WTC11 (cell line): Measurements from ENCODE around the gene PLA2G4F.

Experiments used
- CREB1 ChIP-seq: sonication (generic); formaldehyde crosslinking; IDR thresholded peaks from 2 replicates; pipeline ENCODE4 v1.8.0; 2023; ENCODE audit warnings: mild to moderate bottlenecking, missing genetic modification reagents
- CREM ChIP-seq: sonication (generic); formaldehyde crosslinking; IDR thresholded peaks from 2 replicates; pipeline ENCODE4 v1.8.1; 2022; ENCODE audit warnings: mild to moderate bottlenecking, missing genetic modification reagents, moderate library complexity
- FOXJ3 ChIP-seq: sonication (generic); formaldehyde crosslinking; IDR thresholded peaks from 2 replicates; pipeline ENCODE4 v1.9.0; 2021; ENCODE audit warnings: missing genetic modification reagents, mild to moderate bottlenecking, borderline replicate concordance
- NR1H2 ChIP-seq: sonication (generic); formaldehyde crosslinking; IDR thresholded peaks from 2 replicates; pipeline ENCODE4 v1.9.0; 2021; ENCODE audit warnings: mild to moderate bottlenecking, moderate library complexity, missing genetic modification reagents
- SMAD3 ChIP-seq: sonication (generic); formaldehyde crosslinking; IDR thresholded peaks from 2 replicates; pipeline ENCODE4 v1.8.0; 2022; ENCODE audit warnings: missing genetic modification reagents, mild to moderate bottlenecking, borderline replicate concordance
- SP1 ChIP-seq: sonication (generic); formaldehyde crosslinking; conservative IDR thresholded peaks from 2 replicates; pipeline ENCODE4 v1.8.1; 2022; ENCODE audit warnings: missing genetic modification reagents
- TF ChIP-seq, protein P1 (sequence below): fragments of 200-600 bp; IDR thresholded peaks from 2 replicates; pipeline ENCODE4 v1.8.0; 2022; ENCODE audit warnings: antibody characterized with exemption
- TF ChIP-seq, protein P2 (sequence below): sonication (generic); formaldehyde crosslinking; conservative IDR thresholded peaks from 2 replicates; pipeline ENCODE4 v1.8.1; 2022; ENCODE audit warnings: mild to moderate bottlenecking, missing genetic modification reagents
- TF ChIP-seq, protein P3 (sequence below): sonication (generic); formaldehyde crosslinking; IDR thresholded peaks from 2 replicates; pipeline ENCODE4 v1.8.0; 2022; ENCODE audit warnings: mild to moderate bottlenecking, missing genetic modification reagents
- TF ChIP-seq, protein P4 (sequence below): sonication (generic); formaldehyde crosslinking; IDR thresholded peaks from 2 replicates; pipeline ENCODE4 v1.8.1; 2023; ENCODE audit warnings: mild to moderate bottlenecking, missing genetic modification reagents, moderate library complexity
- TF ChIP-seq, protein P5 (sequence below): sonication (generic); formaldehyde crosslinking; IDR thresholded peaks from 2 replicates; pipeline ENCODE4 v1.8.0; 2022; ENCODE audit warnings: missing genetic modification reagents

DNA sequence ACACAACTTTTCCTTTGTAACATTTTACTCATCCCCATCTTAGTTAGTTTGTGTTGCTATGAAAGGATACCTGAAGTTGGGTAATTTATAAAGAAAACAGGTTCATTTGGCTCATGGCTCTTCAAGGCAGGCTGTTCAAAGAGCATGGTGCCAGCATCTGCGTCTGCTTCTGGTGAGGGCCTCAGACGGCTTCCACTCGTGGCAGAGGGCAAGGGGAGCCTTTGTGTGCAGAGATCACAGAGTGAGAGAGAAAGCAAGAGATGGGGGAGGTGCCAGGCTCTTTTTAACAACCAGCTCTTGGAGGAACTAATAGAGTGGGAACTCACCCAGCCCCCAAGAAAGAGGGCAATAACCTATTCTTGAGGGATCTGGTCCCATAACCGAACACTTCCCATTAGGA, 23.1 kb downstream of the PLA2G4F start:
- TF ChIP-seq CREB1 (CRISPR knock-in tag) = no peak
- no peak for TF ChIP-seq SMAD3 (CRISPR knock-in tag)
- TF ChIP-seq SP1 (CRISPR knock-in tag) = no peak
- TF ChIP-seq, protein P1, sequence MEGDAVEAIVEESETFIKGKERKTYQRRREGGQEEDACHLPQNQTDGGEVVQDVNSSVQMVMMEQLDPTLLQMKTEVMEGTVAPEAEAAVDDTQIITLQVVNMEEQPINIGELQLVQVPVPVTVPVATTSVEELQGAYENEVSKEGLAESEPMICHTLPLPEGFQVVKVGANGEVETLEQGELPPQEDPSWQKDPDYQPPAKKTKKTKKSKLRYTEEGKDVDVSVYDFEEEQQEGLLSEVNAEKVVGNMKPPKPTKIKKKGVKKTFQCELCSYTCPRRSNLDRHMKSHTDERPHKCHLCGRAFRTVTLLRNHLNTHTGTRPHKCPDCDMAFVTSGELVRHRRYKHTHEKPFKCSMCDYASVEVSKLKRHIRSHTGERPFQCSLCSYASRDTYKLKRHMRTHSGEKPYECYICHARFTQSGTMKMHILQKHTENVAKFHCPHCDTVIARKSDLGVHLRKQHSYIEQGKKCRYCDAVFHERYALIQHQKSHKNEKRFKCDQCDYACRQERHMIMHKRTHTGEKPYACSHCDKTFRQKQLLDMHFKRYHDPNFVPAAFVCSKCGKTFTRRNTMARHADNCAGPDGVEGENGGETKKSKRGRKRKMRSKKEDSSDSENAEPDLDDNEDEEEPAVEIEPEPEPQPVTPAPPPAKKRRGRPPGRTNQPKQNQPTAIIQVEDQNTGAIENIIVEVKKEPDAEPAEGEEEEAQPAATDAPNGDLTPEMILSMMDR = no peak
- TF ChIP-seq, protein P2, sequence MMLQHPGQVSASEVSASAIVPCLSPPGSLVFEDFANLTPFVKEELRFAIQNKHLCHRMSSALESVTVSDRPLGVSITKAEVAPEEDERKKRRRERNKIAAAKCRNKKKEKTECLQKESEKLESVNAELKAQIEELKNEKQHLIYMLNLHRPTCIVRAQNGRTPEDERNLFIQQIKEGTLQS (CRISPR knock-in tag) = no peak
- TF ChIP-seq CREM (CRISPR knock-in tag) = no peak
- TF ChIP-seq, protein P3, sequence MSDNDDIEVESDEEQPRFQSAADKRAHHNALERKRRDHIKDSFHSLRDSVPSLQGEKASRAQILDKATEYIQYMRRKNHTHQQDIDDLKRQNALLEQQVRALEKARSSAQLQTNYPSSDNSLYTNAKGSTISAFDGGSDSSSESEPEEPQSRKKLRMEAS (CRISPR knock-in tag) = no peak
- TF ChIP-seq, protein P4, sequence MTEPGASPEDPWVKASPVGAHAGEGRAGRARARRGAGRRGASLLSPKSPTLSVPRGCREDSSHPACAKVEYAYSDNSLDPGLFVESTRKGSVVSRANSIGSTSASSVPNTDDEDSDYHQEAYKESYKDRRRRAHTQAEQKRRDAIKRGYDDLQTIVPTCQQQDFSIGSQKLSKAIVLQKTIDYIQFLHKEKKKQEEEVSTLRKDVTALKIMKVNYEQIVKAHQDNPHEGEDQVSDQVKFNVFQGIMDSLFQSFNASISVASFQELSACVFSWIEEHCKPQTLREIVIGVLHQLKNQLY (CRISPR knock-in tag) = no peak
- no peak for TF ChIP-seq NR1H2 (CRISPR knock-in tag)
- TF ChIP-seq, protein P5, sequence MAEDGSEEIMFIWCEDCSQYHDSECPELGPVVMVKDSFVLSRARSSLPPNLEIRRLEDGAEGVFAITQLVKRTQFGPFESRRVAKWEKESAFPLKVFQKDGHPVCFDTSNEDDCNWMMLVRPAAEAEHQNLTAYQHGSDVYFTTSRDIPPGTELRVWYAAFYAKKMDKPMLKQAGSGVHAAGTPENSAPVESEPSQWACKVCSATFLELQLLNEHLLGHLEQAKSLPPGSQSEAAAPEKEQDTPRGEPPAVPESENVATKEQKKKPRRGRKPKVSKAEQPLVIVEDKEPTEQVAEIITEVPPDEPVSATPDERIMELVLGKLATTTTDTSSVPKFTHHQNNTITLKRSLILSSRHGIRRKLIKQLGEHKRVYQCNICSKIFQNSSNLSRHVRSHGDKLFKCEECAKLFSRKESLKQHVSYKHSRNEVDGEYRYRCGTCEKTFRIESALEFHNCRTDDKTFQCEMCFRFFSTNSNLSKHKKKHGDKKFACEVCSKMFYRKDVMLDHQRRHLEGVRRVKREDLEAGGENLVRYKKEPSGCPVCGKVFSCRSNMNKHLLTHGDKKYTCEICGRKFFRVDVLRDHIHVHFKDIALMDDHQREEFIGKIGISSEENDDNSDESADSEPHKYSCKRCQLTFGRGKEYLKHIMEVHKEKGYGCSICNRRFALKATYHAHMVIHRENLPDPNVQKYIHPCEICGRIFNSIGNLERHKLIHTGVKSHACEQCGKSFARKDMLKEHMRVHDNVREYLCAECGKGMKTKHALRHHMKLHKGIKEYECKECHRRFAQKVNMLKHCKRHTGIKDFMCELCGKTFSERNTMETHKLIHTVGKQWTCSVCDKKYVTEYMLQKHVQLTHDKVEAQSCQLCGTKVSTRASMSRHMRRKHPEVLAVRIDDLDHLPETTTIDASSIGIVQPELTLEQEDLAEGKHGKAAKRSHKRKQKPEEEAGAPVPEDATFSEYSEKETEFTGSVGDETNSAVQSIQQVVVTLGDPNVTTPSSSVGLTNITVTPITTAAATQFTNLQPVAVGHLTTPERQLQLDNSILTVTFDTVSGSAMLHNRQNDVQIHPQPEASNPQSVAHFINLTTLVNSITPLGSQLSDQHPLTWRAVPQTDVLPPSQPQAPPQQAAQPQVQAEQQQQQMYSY = no peak
- no peak for TF ChIP-seq FOXJ3 (CRISPR knock-in tag)
